Measurements from ENCODE around the gene TMEM132D. TPM values are rescaled to one million over a fixed set of nuclear protein-coding genes. Genes with fewer than 3 reads are reported as not detected.

TMEM132D gene
- total and polyA plus RNA-seq, 2 donors: 0.32 TPM; not detected in 1

DNA sequence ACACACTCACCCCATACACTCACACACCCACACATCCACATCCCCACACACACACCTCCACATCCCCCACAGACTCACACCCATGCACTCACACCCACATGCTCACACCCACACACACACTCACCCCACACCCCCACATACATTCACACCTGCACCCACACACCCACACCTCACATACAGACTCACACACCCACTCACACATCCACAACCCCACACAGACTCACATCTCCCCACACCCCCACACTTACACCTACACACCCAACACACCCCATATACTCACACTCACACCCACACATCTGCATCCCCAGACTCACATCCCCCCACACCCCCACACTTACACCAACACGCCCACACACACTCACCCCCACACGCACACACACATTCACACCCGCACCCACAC, 878.8 kb downstream of the TMEM132D start:
- no peak for DNase-seq (ENCODE audit: extremely low spot score)
- no peaks in the 10 kb centered on the region for H3K36me3 ChIP-seq (ENCODE audit: insufficient read depth)
- 95% methylated on average over 3 of the region's 3 CpGs for WGBS
- H3K4me1 ChIP-seq (ENCODE audit: insufficient read depth): no peaks in the 10 kb centered on the region
- no peak overlapping the region for H3K27ac ChIP-seq (ENCODE audit: low read depth)
- H3K4me3 ChIP-seq (ENCODE audit: low read depth, low read length): no peak overlapping the region

Small RNA genes lying within 50 kb of the gene (small RNA-seq; reads per million reads assigned to genes)
- gene RF02271: not detected

Measured in urinary bladder (tissue), 4 donors.